Stomach (tissue), 9 donors: ENCODE results near the gene PRICKLE1. TPM values are rescaled to one million over a fixed set of nuclear protein-coding genes. Genes with fewer than 3 reads are reported as not detected.
"Not testable (repeated sequence)": the region's sequence is repeated elsewhere in the genome, so short reads cannot be mapped to it uniquely, and the experiment has no call there.

ENCODE experiments used
- DNase-seq, 2 donors: peaks; one replicate each; pipeline versions ENCODE4 v3.0.0 to v3.0.0-alpha.2; 2013 to 2019
- H3K27ac ChIP-seq, 5 donors: fragments of 200-600 bp in 4 of 5; sonication (generic) in 4 of 5; one replicate each; pipeline ENCODE4 v1.5.1; 2013 to 2019; ENCODE audit warnings: mild to moderate bottlenecking in 1 of 5, moderate library complexity in 1 of 5
- H3K27me3 ChIP-seq, 3 donors: fragments of 200-600 bp; sonication (generic); one replicate each; pipeline ENCODE4 v1.5.1; 2017 to 2019; ENCODE audit warnings: mixed run types in 1 of 3
- H3K36me3 ChIP-seq, 4 donors: fragments of 200-600 bp; sonication (generic); 1 replicate in 3 of 4; 2 replicates in 1 of 4; pipeline ENCODE4 v1.5.1; 2016 to 2019
- H3K4me1 ChIP-seq, 4 donors: fragments of 200-600 bp; sonication (generic); one replicate each; pipeline ENCODE4 v1.5.1; 2016 to 2019
- H3K4me3 ChIP-seq, 4 donors: fragments of 200-600 bp; sonication (generic) in 3 of 4; one replicate each; pipeline ENCODE4 v1.5.1; 2016 to 2019; ENCODE audit warnings: mild to moderate bottlenecking in 1 of 4
- H3K9me3 ChIP-seq, 4 donors: fragments of 200-600 bp; sonication (generic); one replicate each; pipeline ENCODE4 v1.5.1; 2016 to 2019
- CTCF ChIP-seq, 7 experiments: fragments of 450-650 bp in 4 of 7; fragments of 200-600 bp in 3 of 7; sonication (generic) in 3 of 7; IDR thresholded peaks; one replicate each; pipeline ENCODE4 v1.5.1; 2016 to 2019; ENCODE audit warnings: antibody characterized with exemption in 7 of 7, control low read depth in 2 of 7, mild to moderate bottlenecking in 1 of 7
- EP300 ChIP-seq: sonication (generic); formaldehyde crosslinking; IDR thresholded peaks from one replicate; pipeline ENCODE4 v1.6.1; 2017; ENCODE audit warnings: antibody characterized with exemption
- POLR2A ChIP-seq, 4 donors: fragments of 450-650 bp; IDR thresholded peaks; one replicate each; pipeline ENCODE4 v1.6.1; 2016; ENCODE audit warnings: antibody characterized with exemption in 4 of 4, control low read depth in 2 of 4, mild to moderate bottlenecking in 1 of 4, moderate library complexity in 1 of 4
- POLR2AphosphoS5 ChIP-seq, 3 donors: sonication (generic); formaldehyde crosslinking; IDR thresholded peaks; one replicate each; pipeline ENCODE4 v1.6.1; 2016; ENCODE audit warnings: antibody characterized with exemption in 3 of 3
- WGBS, 5 donors: extraction: QIAGEN DNeasy Blood & Tissue Kit in 3 of 5; methylation state at CpG; one replicate each; pipeline versions ENCODE4 v1.1.5 to v1.1.7; 2013 to 2018; 5-methylcytosine and 5-hydroxymethylcytosine counted together
- intact Hi-C: fragments of 100-400 bp; cut with DNase I; formaldehyde crosslinking; loops from one replicate; pipeline ENCODE4 v1.15.1; 2023; ENCODE audit warnings: low total_unique reads
- polyA plus RNA-seq, 3 donors: library from polyadenylated mRNA; stranded (reverse); fragments of 200-250 nt; gene quantifications; one replicate each; pipeline ENCODE4 v1.2.3, GENCODE V29; 2013
- total RNA-seq, 5 donors: library from RNA; depleted of rRNA; stranded (reverse); fragments of >200 nt; gene quantifications; one replicate each; pipeline versions ENCODE4 v1.1.0 to v1.2.3, GENCODE V29; 2014 to 2016
- donor health status: healthy with polysubstance abuse.
- donor health status: Bipolar disorder and iron deficiency.
- donor health status: healthy.

PRICKLE1 gene
- total and polyA plus RNA-seq, 8 donors, result 0.80 to 15.1 (median 2.9) TPM

GRCh38 chr12:42550800-42551199, 38.7 kb downstream of the PRICKLE1 start:
- intact Hi-C loops, result no loop called here

GRCh38 chr12:42546709-42547108, 42.8 kb downstream of the PRICKLE1 start:
- TF ChIP-seq EP300, result no peak
- no peak for TF ChIP-seq POLR2AphosphoS5 (IDR thresholded peaks at IDR 0.05)
- no peak for TF ChIP-seq POLR2A (IDR thresholded peaks at IDR 0.05)
- no peak for TF ChIP-seq CTCF (IDR thresholded peaks at IDR 0.05)
- 87 to 92% (median 90%) methylated on average over 2 of the region's 2 CpGs for WGBS, 5 donors
- Histone ChIP-seq H3K9me3 (no peaks in the 10 kb centered on the region), H3K4me3 (no peak overlapping the region), H3K27me3 (no peaks in the 10 kb centered on the region), H3K36me3 (peaks cover 0 to 11% (median 0%) of the 10 kb centered on the region in 4 donors), H3K27ac (no peak overlapping the region), H3K4me1 (no peaks in the 10 kb centered on the region)
- DNase-seq, result no peak
- intact Hi-C loops, result no loop called here

More at GRCh38 chr12:42550800-42551199, 38.7 kb downstream of the PRICKLE1 start:
- no peak for DNase-seq
- Histone ChIP-seq H3K27ac (no peak overlapping the region), H3K9me3 (no peaks in the 10 kb centered on the region), H3K4me3 (no peak overlapping the region), H3K4me1 (no peaks in the 10 kb centered on the region), H3K27me3 (no peaks in the 10 kb centered on the region), H3K36me3 (peaks cover 0 to 11% (median 0%) of the 10 kb centered on the region in 4 donors)
- no peak for TF ChIP-seq CTCF (IDR thresholded peaks at IDR 0.05)
- no peak for TF ChIP-seq POLR2A (IDR thresholded peaks at IDR 0.05)
- TF ChIP-seq EP300, result no peak
- no peak for TF ChIP-seq POLR2AphosphoS5 (IDR thresholded peaks at IDR 0.05)

- Histone ChIP-seq H3K27ac (no peak overlapping the region), H3K4me3 (no peak overlapping the region), H3K4me1 (no peaks in the 10 kb centered on the region), H3K9me3 (no peaks in the 10 kb centered on the region), H3K27me3 (no peaks in the 10 kb centered on the region), H3K36me3 (no peaks in the 10 kb centered on the region)
- TF ChIP-seq EP300 (no peak), POLR2A (IDR thresholded peaks at IDR 0.05) (no peak), CTCF (IDR thresholded peaks at IDR 0.05) (no peak), POLR2AphosphoS5 (IDR thresholded peaks at IDR 0.05) (no peak)
- intact Hi-C loops, result no loop called here
- no peak for DNase-seq
- 85 to 91% (median 86%) methylated on average over 2 of the region's 2 CpGs for WGBS, 5 donors
These were observed 47.6 kb downstream of the PRICKLE1 start for GRCh38 chr12:42541965-42542364.

- whole genome bisulfite sequencing, 5 donors, result 26 to 95% (median 75%) methylated on average over 2 of the region's 2 CpGs
- H3K4me1 ChIP-seq, H3K27me3 ChIP-seq, H3K36me3 ChIP-seq, intact Hi-C loops, DNase-seq, H3K27ac ChIP-seq, H3K9me3 ChIP-seq, H3K4me3 ChIP-seq: not testable (repeated sequence)
These were observed 48.2 kb downstream of the PRICKLE1 start for GRCh38 chr12:42541308-42541707.

- no peak for TF ChIP-seq POLR2A (IDR thresholded peaks at IDR 0.05)
- TF ChIP-seq EP300, result no peak
- TF ChIP-seq POLR2AphosphoS5 (IDR thresholded peaks at IDR 0.05), result no peak
- TF ChIP-seq CTCF (IDR thresholded peaks at IDR 0.05), result no peak
- Histone ChIP-seq H3K36me3 (no peaks in the 10 kb centered on the region), H3K9me3 (no peaks in the 10 kb centered on the region), H3K27ac (no peak overlapping the region), H3K4me3 (no peak overlapping the region), H3K27me3 (no peaks in the 10 kb centered on the region), H3K4me1 (no peaks in the 10 kb centered on the region)
- no peak for DNase-seq
- WGBS, 5 donors, result 58 to 76% (median 70%) methylated on average over 1 of the region's 1 CpG
- intact Hi-C loops, result no loop called here
These were observed 49.9 kb downstream of the PRICKLE1 start for GRCh38 chr12:42539696-42540095.
